Left lung (tissue), 10 donors: ENCODE results near the gene EPHB1. TPM values are rescaled to one million over a fixed set of nuclear protein-coding genes. Genes with fewer than 3 reads are reported as not detected.

Experiments
- ATAC-seq: fragments of 200-7000 bp; cut with Tn5 transposase; one replicate; pipeline ENCODE4 v1.9.1; 2020; ENCODE audit warnings: moderate library complexity
- DNase-seq, 4 donors: peaks; one replicate each; pipeline ENCODE4 v3.0.0-alpha.2; 2013 to 2020
- H3K27ac ChIP-seq, 2 donors: fragments of 200-600 bp; sonication (generic) in 1 of 2; one replicate each; pipeline versions ENCODE4 v1.5.0 to v1.8.0; 2020 to 2021
- H3K27me3 ChIP-seq, 2 donors: fragments of 200-600 bp; sonication (generic) in 1 of 2; one replicate each; pipeline versions ENCODE4 v1.5.0 to v1.8.0; 2020 to 2021
- H3K36me3 ChIP-seq, 2 donors: fragments of 200-600 bp; sonication (generic) in 1 of 2; one replicate each; pipeline versions ENCODE4 v1.5.0 to v1.8.0; 2020 to 2021
- H3K4me1 ChIP-seq, 2 donors: fragments of 200-600 bp; one replicate each; pipeline ENCODE4 v1.8.0; 2021
- H3K4me3 ChIP-seq, 2 donors: fragments of 200-600 bp; sonication (generic) in 1 of 2; one replicate each; pipeline versions ENCODE4 v1.5.0 to v1.8.0; 2020 to 2021; ENCODE audit warnings: mild to moderate bottlenecking in 1 of 2
- H3K9me3 ChIP-seq, 2 donors: fragments of 200-600 bp; sonication (generic) in 1 of 2; one replicate each; pipeline versions ENCODE4 v1.5.0 to v1.8.0; 2020 to 2021
- CTCF ChIP-seq, 2 donors: fragments of 200-600 bp; sonication (generic) in 1 of 2; IDR thresholded peaks; one replicate each; pipeline versions ENCODE4 v1.5.0 to v1.8.0; 2021; ENCODE audit warnings: antibody characterized with exemption in 2 of 2
- intact Hi-C, 2 donors: fragments of 100-400 bp; cut with DNase I; formaldehyde crosslinking; loops; one replicate each; pipeline versions ENCODE4 v1.11.2 to v1.14.2; 2022
- polyA plus RNA-seq, 6 donors: library from polyadenylated mRNA; unstranded; fragments of 120-200 nt; gene quantifications; one replicate each; pipeline ENCODE4 v1.2.1, GENCODE V29; 2013; ENCODE audit not compliant: insufficient read length in 6 of 6
- total RNA-seq, 2 donors: library from RNA; stranded (reverse); fragmentation: NEBNext Ultra II Directional; extraction: Animal tissue kit (Norgen Biotek cat#: 25700); gene quantifications; one replicate each; pipeline ENCODE4 v1.2.1, GENCODE V29; 2021
- donor health status: DM: no; HTN: yes; CAD: no.
- donor health status: DM: no; HTN: no; CAD: no.

EPHB1 gene
- total and polyA plus RNA-seq, 8 donors, result 1.1 to 4.3 (median 2.7) TPM

- Histone ChIP-seq H3K27me3 (no peaks in the 10 kb centered on the region), H3K27ac (no peak overlapping the region), H3K9me3 (no peaks in the 10 kb centered on the region), H3K4me1 (no peaks in the 10 kb centered on the region), H3K36me3 (no peaks in the 10 kb centered on the region), H3K4me3 (no peak overlapping the region)
- no peak for DNase-seq
- no peak for TF ChIP-seq CTCF (IDR thresholded peaks at IDR 0.05)
- intact Hi-C loops, result no loop called here
- no peak for ATAC-seq
Observed at GRCh38 chr3:135216659-135217058, 421.6 kb downstream of the EPHB1 start.

DNA sequence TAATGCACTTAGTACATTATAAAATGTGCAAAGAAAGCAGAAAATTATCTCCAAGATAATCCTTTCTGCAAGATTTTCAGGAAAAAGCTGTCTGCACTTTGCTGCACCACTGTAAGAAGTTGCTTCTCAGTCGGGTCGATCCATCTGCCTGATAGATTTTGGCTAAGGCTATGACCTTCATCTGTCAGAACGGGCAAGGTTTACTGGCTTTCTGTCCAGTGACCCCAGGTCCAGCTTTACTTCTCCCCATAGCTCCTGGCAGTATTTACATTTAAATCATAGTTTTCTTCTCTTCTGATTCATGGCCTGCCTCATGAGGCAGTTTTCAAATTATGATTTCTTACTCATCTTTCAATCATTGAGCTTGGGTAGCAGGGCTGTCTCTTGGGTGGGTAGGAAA lies 422.7 kb downstream of the EPHB1 start:
- Histone ChIP-seq H3K27me3 (no peaks in the 10 kb centered on the region), H3K4me3 (no peak overlapping the region), H3K27ac (no peak overlapping the region), H3K4me1 (no peaks in the 10 kb centered on the region), H3K36me3 (no peaks in the 10 kb centered on the region), H3K9me3 (no peaks in the 10 kb centered on the region)
- intact Hi-C loops, result no loop called here
- DNase-seq, result no peak
- ATAC-seq, result no peak
- TF ChIP-seq CTCF (IDR thresholded peaks at IDR 0.05), result no peak

DNA sequence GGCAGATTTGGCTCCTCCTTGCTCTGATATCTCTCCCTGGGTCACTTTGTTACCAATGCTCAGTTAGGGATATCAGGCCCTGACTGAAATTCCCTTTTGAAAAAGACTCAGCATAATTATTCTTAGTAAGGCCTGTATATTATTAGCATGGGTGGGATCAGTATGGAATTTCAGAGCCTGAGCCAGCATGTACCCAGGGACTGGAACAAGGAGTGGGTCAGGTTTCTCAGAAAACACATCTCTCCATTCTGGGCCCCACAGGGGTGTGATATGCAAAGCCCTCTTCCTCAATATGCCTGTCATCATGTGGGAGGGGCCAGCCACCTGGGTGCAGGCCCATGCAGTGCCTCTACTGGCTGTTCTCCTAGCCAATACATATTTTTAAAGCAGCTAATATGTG lies 423.2 kb downstream of the EPHB1 start:
- no peak for DNase-seq
- TF ChIP-seq CTCF (IDR thresholded peaks at IDR 0.05), result no peak
- intact Hi-C loops, result no loop called here
- Histone ChIP-seq H3K36me3 (no peaks in the 10 kb centered on the region), H3K4me1 (no peaks in the 10 kb centered on the region), H3K9me3 (no peaks in the 10 kb centered on the region), H3K4me3 (no peak overlapping the region), H3K27me3 (no peaks in the 10 kb centered on the region), H3K27ac (no peak overlapping the region)
- no peak for ATAC-seq

DNA sequence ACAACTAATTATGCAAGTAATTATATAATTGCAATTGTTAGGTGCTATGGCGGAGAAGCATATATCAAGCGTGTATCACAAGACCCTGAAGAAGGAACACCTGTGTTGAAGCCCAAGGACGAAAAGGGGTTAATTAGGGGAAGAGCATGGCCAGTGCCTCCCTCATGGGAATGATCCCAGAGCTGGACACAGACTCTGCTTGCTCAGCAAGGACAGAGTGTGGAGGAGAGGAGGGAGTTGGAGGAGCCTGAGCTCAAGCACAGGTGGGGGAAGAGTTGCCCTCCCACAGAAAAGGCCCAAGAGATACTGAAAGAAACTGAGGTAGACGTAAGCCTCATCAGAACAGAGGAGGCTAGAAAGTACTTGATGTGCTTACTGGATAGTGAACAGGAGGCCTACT lies 423.7 kb downstream of the EPHB1 start:
- Histone ChIP-seq H3K36me3 (no peaks in the 10 kb centered on the region), H3K9me3 (no peaks in the 10 kb centered on the region), H3K4me3 (no peak overlapping the region), H3K27me3 (no peaks in the 10 kb centered on the region), H3K4me1 (no peaks in the 10 kb centered on the region), H3K27ac (no peak overlapping the region)
- ATAC-seq (no peak), DNase-seq (no peak)
- intact Hi-C loops, result no loop called here
- no peak for TF ChIP-seq CTCF (IDR thresholded peaks at IDR 0.05)

DNA sequence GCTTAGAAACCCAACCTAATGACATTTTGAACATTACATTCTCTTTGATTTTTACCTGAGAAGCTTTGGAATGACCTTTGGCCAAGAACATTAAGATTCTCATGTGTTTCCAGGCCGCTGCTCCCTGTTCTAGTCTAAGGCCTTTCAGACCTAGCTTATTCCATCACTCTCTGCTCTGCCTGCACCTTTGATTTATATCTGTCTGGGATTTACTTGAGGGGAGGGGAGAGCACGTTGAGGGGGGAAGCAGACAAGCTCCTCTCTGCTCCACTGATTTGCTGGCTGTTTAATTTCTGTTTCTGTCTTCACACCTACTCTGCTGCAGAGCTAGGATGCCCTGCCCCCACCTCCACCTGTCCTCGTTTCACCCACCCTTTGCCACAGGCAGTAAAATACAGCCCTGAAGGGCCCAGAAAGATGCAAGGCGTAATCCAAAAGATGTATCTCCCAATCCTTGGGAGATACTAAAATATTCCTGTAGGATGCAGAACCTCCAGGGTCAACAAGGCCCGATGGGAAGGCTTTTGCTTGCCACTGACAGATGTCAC lies 429.8 kb downstream of the EPHB1 start:
- no peak for DNase-seq

More for the DNA sequence above, 429.8 kb downstream of the EPHB1 start:
- Histone ChIP-seq H3K36me3 (no peaks in the 10 kb centered on the region), H3K27me3 (no peaks in the 10 kb centered on the region), H3K27ac (no peak overlapping the region), H3K4me3 (no peak overlapping the region), H3K4me1 (peaks cover 0 to 8% of the 10 kb centered on the region in 2 donors), H3K9me3 (no peaks in the 10 kb centered on the region)
- no peak for TF ChIP-seq CTCF (IDR thresholded peaks at IDR 0.05)
- ATAC-seq, result no peak
- intact Hi-C loops, result no loop called here
